Measurements from ENCODE around the gene EMILIN2.

DNA sequence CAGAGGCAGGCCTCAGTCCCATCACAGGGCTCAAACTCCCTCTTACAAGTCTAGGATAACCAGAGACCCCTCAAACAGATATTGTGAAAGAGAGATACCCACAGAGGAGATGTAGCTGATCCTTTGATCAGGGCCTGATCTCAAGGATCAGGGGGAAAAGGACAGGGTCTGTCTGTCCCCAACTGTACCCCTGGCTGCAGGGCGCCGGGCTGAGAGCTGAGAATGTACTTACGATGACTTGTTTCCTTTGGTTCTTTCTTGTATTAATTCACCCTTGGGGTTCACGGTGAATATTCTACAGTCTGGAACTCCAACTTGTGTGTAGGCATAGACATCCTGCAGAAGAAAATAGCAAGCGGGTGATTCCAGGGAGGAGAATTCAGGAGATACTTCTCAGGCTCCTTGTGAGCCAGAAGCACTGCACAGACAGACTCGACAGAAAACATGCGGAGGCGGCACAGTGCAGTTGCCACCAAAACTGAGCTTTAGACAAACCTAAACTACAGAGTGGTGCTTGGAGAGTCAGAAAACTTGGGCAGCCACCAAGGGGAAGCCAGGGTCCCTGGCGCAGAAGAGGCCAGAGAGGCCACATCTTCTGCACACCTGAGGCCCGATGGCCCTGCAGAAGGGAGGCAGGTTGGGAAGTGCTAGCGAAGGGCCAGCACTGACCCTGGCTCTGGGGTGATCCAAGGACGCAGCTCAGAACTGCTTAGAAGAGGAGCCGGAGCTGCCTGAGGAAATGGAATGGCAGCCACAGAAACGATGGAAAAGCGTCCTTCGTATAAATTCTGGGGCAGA is 73.9 kb downstream of the EMILIN2 start:
- no peak for TF ChIP-seq CTCF (IDR thresholded peaks at IDR 0.05)
- no peak for TF ChIP-seq POLR2A (IDR thresholded peaks at IDR 0.05)
- TF ChIP-seq POLR2AphosphoS5 (IDR thresholded peaks at IDR 0.05), result no peak

Data from prostate gland (tissue), 2 donors.